Activated CD8-positive, alpha-beta T cell treated with anti-CD3 and anti-CD28 coated beads, Interleukin-2, amount 10 ng/mL, durations not matched to agents 7 days and 5 days (primary cell): ENCODE results near the gene TRPM7. TPM values are rescaled to one million over a fixed set of nuclear protein-coding genes. Genes with fewer than 3 reads are reported as not detected.
"Not testable (repeated sequence)": the region's sequence is repeated elsewhere in the genome, so short reads cannot be mapped to it uniquely, and the experiment has no call there.

ENCODE experiments used
- ATAC-seq: fragments of 150-1000 bp; cut with Tn5 transposase; one replicate; pipeline ENCODE4 v1.10.0; 2021; ENCODE audit warnings: moderate library complexity
- CTCF ChIA-PET: fragments of 350-600 bp; sonication (Branson Sonifier 250); formaldehyde crosslinking; loops from one replicate; lab custom pipeline; 2021; ENCODE audit warnings: antibody characterized with exemption; lab: Charles Lee
- POLR2A ChIA-PET: fragments of 350-600 bp; sonication (Branson Sonifier 250); formaldehyde crosslinking; loops from one replicate; lab custom pipeline; 2021; ENCODE audit warnings: antibody characterized with exemption; lab: Charles Lee
- DNase-seq: peaks from one replicate; pipeline ENCODE4 v3.0.0-alpha.2; 2020
- H3K27ac Mint-ChIP-seq: one replicate; pipeline ENCODE4 v1.8.0; 2021; ENCODE audit warnings: mild to moderate bottlenecking, mixed read lengths
- H3K27me3 Mint-ChIP-seq: one replicate; pipeline ENCODE4 v1.8.0; 2021; ENCODE audit warnings: low read depth, mixed read lengths
- H3K36me3 Mint-ChIP-seq: one replicate; pipeline ENCODE4 v1.8.0; 2021; ENCODE audit warnings: low read depth, mixed read lengths
- H3K4me1 Mint-ChIP-seq: one replicate; pipeline ENCODE4 v1.8.0; 2021; ENCODE audit warnings: low read depth, mixed read lengths
- H3K4me3 Mint-ChIP-seq: one replicate; pipeline ENCODE4 v1.8.0; 2021; ENCODE audit warnings: mild to moderate bottlenecking, mixed read lengths
- H3K9me3 Mint-ChIP-seq: one replicate; pipeline ENCODE4 v1.8.0; 2022; ENCODE audit warnings: mixed read lengths; ENCODE audit not compliant: insufficient read depth
- total RNA-seq, 2 experiments: library from RNA; stranded (reverse); gene quantifications; one replicate each; pipeline ENCODE4 v1.2.3, GENCODE V29; 2021

TRPM7 gene
- total RNA-seq, 2 experiments from 2014 or later: 38.0 to 40.2 TPM

DNA sequence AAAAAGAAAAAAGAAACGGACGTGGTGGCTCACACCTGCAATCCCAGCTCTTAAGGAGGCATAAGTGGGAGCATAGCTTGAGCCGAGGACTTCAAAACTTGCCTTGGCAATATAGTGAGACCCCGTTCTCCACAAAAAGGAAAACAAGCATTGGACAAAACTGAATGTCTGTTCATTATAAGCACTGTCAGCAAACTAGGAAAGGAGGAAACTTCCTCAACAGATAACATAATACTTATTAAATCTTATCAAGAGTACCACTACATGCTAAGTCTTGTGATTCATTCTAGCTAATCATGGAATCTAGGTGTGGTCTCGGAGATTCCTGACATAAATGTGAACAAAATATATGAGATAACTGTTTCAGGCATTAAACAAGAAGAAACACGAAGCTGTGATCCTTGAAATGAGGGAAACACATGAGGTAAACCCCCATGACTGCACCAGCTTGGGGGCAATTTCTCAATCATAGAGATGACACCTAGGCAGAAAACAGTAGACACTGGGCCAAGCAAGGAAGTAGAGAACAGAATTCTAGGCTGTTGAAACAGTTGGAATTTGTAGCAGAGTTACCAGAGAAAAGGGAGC lies 33.3 kb downstream of the TRPM7 start:
- ChIA-PET POLR2A (no interaction called here), CTCF (no interaction called here)
- Mint-ChIP-seq H3K27ac (no peak overlapping the region), H3K4me1 (peaks cover 7% of the 10 kb centered on the region), H3K9me3 (no peaks in the 10 kb centered on the region), H3K36me3 (peaks cover 60% of the 10 kb centered on the region), H3K4me3 (no peak overlapping the region), H3K27me3 (no peaks in the 10 kb centered on the region)
- ATAC-seq: no peak
- DNase-seq: no peak

DNA sequence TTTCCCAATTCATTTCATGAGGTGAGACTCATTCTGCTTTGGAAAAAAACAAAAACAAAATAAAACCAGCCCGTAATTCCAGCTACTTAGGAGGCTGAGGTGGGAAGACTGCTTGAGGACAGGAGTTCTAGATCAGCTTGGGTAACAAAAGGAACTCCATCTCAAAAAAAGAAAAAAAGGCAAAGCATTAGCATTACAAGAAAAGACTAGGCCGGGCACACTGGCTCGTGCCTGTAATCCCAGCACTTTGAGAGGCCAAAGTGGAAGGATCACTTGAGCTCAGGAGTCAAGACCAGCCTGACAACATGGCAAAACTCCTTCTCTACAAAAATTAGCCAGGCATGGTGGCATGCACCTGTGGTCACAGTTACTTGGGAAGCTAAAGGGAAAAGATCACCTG lies 33.9 kb downstream of the TRPM7 start:
- ChIA-PET POLR2A (no interaction called here), CTCF (interaction anchor here (0.6 kb wide), 1 partner anchor 15 kb away, joined by 3 read pairs; no protein-coding TSS in a partner anchor)
- peaks cover 7% of the 10 kb centered on the region for H3K4me1 Mint-ChIP-seq
- no peak overlapping the region for H3K4me3 Mint-ChIP-seq
- H3K27ac Mint-ChIP-seq: no peak overlapping the region
- ATAC-seq (no peak), DNase-seq (no peak)
- H3K36me3 Mint-ChIP-seq: peaks cover 59% of the 10 kb centered on the region
- no peaks in the 10 kb centered on the region for H3K27me3 Mint-ChIP-seq
- no peaks in the 10 kb centered on the region for H3K9me3 Mint-ChIP-seq

DNA sequence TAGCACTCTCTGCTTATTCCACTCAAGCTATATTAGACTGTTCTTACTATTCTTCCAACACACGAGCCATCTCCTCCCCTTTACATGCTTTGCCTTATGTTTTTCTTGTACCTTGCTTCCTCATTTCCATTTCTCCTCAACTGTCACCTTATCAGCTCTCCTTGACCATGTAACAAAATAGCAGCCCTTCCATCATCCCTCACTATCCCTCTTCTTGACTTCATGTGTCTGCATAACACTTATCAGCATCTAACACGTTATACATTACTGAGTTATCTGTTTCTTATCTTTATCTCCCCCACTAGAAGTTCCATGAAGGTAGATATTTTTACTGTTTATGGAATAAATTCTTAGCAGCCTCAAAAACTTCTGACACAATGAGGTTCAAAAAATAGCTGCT lies 45.3 kb downstream of the TRPM7 start:
- Mint-ChIP-seq H3K4me3 (no peak overlapping the region), H3K27ac (peak overlapping the region; percentile 9), H3K36me3 (peaks cover 49% of the 10 kb centered on the region), H3K27me3 (no peaks in the 10 kb centered on the region), H3K9me3 (no peaks in the 10 kb centered on the region), H3K4me1 (no peaks in the 10 kb centered on the region)
- POLR2A ChIA-PET: no interaction called here
- CTCF ChIA-PET: no interaction called here
- no peak for ATAC-seq
- no peak for DNase-seq

DNA sequence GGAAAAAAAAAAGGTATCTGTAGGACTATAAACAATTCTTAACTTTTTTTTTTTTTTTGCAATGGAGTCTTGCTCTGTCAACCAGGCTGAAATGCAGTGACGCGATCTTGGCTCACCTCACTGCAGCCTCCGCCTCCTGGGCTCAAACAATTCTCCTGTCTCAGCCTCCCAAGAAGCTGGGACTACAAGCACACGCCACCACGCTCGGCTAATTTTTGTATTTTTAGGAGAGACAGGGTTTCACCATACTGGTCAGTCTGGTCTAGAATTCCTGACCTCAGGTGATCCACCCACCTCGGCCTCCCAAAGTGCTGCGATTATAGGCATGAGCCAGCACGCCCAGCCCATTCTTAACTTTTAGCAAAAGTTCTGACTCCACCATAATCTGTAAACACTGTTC lies 50.5 kb downstream of the TRPM7 start:
- CTCF ChIA-PET: no interaction called here
- H3K4me3 Mint-ChIP-seq: no peak overlapping the region
- H3K27me3 Mint-ChIP-seq: no peaks in the 10 kb centered on the region
- no peaks in the 10 kb centered on the region for H3K4me1 Mint-ChIP-seq
- peaks cover 39% of the 10 kb centered on the region for H3K36me3 Mint-ChIP-seq
- ATAC-seq: no peak
- POLR2A ChIA-PET: no interaction called here
- H3K27ac Mint-ChIP-seq: no peak overlapping the region
- no peaks in the 10 kb centered on the region for H3K9me3 Mint-ChIP-seq
- DNase-seq: no peak

DNA sequence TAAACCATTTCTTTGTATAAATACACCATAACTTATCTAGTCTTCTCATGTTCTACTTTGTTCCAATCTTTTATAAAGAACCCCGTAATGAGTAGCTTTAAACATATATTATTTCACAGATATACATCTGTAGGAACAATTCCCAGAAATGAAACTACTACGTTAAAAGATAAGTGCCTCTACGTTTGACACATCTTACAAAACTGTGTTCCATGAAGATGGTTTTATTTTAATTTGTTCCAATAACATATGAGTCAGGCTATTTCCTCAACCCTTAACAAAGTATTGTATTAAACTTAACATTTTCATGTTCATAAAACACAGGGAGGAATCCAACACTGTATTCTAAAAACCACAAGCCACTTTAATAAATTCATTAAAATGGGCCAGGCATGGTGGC lies 52.9 kb downstream of the TRPM7 start:
- Mint-ChIP-seq H3K27me3 (no peaks in the 10 kb centered on the region), H3K36me3 (peaks cover 30% of the 10 kb centered on the region), H3K4me1 (no peaks in the 10 kb centered on the region), H3K27ac (no peak overlapping the region), H3K4me3 (no peak overlapping the region), H3K9me3 (no peaks in the 10 kb centered on the region)
- ChIA-PET POLR2A (no interaction called here), CTCF (no interaction called here)
- ATAC-seq: no peak
- DNase-seq: no peak

DNA sequence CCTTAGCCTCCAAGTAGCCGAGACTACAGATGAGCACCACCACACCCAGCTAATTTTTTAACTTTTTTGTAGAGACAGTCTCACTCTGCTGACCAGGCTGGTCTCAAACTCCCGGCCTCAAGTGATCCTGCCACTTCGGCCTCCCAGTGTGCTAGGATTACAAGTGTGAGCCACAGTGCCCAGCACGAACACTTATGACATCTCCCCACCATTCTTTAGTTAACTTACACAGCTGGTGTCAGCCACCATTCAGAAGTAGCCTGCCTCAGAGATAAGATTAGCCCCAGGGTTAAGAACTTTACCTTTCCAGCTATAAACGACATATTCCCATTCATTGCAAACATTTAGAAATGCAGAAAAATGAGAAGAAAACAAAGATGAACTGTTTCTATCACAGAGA lies 58.2 kb downstream of the TRPM7 start:
- ChIA-PET POLR2A (no interaction called here), CTCF (interaction anchor here (0.7 kb wide), 1 partner anchor 263 kb away, joined by 3 read pairs; no protein-coding TSS in a partner anchor)
- no peaks in the 10 kb centered on the region for H3K4me1 Mint-ChIP-seq
- no peaks in the 10 kb centered on the region for H3K27me3 Mint-ChIP-seq
- no peaks in the 10 kb centered on the region for H3K9me3 Mint-ChIP-seq
- ATAC-seq (no peak), DNase-seq (no peak)
- H3K27ac Mint-ChIP-seq: no peak overlapping the region
- peaks cover 27% of the 10 kb centered on the region for H3K36me3 Mint-ChIP-seq
- H3K4me3 Mint-ChIP-seq: no peak overlapping the region

DNA sequence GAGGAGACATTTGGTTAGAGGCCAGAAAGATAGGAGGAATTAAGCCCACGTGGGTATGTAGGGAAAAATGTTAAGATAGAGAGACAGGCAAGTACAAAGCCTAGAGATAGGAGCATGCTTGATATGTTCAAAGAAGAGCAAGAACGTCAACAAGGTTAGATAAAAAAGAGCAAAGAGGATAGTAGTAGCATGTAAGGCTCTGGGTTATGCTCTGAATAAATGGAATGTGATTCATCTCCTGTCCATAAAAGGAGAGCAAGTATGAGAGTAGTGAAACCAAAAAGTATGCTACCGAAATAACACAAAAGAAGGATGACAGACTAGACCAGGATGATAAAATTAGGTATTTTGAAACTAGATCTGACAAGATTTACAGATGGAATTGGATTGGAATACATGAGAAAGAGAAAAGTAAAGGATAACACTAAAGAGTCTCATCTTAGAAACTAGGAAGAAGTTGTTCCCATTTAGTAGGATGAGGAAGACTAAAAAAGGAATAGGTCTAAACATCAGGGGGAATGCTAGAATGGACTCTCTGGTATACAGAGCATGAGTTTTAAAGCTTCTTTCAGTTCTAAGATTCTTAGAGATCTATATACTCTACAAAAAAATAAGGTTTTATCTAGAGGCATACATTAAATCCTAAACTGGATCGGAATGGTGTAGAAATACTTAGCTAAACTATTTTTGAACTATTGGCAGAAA lies 59.1 kb downstream of the TRPM7 start:
- H3K9me3 Mint-ChIP-seq: no peaks in the 10 kb centered on the region
- POLR2A ChIA-PET: no interaction called here
- peaks cover 27% of the 10 kb centered on the region for H3K36me3 Mint-ChIP-seq
- CTCF ChIA-PET: interaction anchor here (0.7 kb wide), 1 partner anchor 262 kb away, joined by 3 read pairs; no protein-coding TSS in a partner anchor
- DNase-seq (no peak), ATAC-seq (no peak)
- no peaks in the 10 kb centered on the region for H3K4me1 Mint-ChIP-seq
- H3K27ac Mint-ChIP-seq: no peak overlapping the region
- H3K27me3 Mint-ChIP-seq: no peaks in the 10 kb centered on the region
- H3K4me3 Mint-ChIP-seq: no peak overlapping the region

DNA sequence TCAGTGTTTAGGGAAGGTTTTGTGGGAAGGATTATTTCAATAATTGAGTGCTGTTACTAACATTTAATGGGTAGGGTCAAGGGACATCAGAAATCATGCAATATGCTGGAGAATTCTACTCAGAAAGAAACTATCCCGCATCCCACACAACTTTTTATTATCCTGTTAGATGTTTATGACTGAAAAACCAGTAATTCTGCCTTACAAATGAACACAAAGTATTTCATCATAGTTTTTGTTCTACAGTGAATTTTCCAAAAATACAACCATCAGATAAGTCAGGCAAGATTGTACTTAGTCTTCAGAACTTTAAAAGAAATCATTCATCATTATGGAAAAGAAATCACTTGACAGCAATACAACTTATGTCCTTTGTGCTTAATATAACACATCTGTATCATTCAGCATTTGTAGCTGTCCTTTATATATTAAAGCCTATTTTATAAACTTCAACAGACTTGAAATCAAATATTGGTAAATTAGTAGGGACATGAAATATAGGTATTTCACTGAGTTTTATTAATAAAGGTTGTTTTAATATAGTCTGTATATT lies 61.9 kb downstream of the TRPM7 start:
- Mint-ChIP-seq H3K4me3 (no peak overlapping the region), H3K4me1 (no peaks in the 10 kb centered on the region), H3K27ac (no peak overlapping the region), H3K9me3 (no peaks in the 10 kb centered on the region), H3K36me3 (peaks cover 29% of the 10 kb centered on the region), H3K27me3 (no peaks in the 10 kb centered on the region)
- ChIA-PET CTCF (interaction anchor here (1.4 kb wide), 1 partner anchor 26 kb away, joined by 3 read pairs; no protein-coding TSS in a partner anchor), POLR2A (no interaction called here)
- DNase-seq (no peak), ATAC-seq (no peak)

DNA sequence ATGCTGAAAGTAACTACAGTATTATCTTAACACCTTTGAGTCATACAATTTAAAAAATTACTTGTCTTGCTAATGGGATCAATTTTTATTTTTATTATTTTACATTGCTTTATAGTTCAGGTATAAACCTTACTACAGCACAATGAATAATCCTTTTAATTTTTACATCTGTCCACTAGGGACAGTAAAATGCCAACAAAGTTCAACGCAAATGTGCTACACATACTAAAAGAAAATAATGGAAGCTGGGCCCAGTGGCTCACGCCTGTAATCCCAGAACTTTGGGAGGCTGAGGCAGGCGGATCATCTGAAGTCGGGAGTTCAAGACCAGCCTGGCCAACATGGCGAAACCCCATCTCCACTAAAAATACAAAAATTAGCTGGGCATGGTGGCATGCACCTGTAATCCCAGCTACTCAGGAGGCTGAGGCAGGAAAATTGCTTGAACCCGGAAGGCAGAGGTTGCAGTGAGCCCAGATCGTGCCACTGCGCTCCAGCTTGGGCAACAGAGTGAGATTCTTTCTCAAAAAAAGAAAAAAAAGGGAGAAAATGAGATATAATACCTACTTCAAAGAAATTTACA lies 64.1 kb downstream of the TRPM7 start:
- not testable (repeated sequence) for H3K27me3 Mint-ChIP-seq, H3K27ac Mint-ChIP-seq, H3K4me3 Mint-ChIP-seq, H3K4me1 Mint-ChIP-seq, DNase-seq, ATAC-seq, H3K9me3 Mint-ChIP-seq
- peaks cover 29% of the 10 kb centered on the region for H3K36me3 Mint-ChIP-seq
- ChIA-PET CTCF (interaction anchor here (0.7 to 1.3 kb wide), 7 partner anchors 10 to 124 kb away, joined by 3 to 5 read pairs (median 3); no protein-coding TSS in a partner anchor), POLR2A (interaction anchor here (0.6 kb wide), 2 partner anchors 91 to 253 kb away, joined by 3 read pairs; no protein-coding TSS in a partner anchor)

DNA sequence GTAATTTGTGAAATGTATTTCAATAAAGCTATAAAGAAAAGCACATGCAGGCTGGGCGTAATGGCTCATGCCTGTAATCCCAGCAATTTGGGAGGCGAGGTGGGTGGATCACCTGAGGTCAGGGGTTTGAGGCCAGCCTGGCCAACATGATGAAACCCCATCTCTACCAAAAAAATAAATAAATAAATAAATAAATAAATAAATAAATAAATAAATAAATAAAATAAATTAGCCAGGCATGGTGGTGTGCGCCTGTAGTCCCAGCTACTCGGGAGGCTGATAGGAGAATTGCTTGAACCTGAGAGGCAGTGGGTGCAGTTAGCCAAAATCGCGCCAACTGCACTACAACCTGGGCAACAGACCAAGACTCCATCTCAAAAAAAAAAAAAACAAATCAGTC lies 69.6 kb downstream of the TRPM7 start:
- ATAC-seq, H3K4me1 Mint-ChIP-seq, H3K27ac Mint-ChIP-seq, DNase-seq, H3K27me3 Mint-ChIP-seq, H3K4me3 Mint-ChIP-seq, H3K9me3 Mint-ChIP-seq, POLR2A ChIA-PET: not testable (repeated sequence)
- CTCF ChIA-PET: interaction anchor here (1.0 kb wide), 1 partner anchor 260 kb away, joined by 3 read pairs; no protein-coding TSS in a partner anchor
- peaks cover 27% of the 10 kb centered on the region for H3K36me3 Mint-ChIP-seq

DNA sequence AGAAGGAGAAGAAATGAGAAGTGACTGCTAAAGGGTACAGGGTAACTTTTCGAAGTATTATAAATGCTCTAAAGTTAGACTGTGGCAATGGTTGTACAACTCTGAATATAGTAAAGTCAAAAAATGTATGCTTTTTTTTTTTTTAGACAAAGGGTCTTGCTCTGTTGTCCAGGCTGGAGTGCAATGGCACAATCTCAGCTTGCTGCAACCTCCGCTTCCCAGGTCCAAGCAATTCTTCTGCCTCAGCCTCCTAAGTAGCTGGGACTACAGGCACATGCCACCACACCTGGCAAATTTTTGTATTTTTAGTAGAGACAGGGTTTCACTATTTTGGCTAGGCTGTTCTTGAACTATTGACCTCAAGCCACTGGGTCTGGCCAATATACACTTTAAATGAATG lies 70.0 kb downstream of the TRPM7 start:
- ATAC-seq, H3K9me3 Mint-ChIP-seq, H3K4me1 Mint-ChIP-seq, POLR2A ChIA-PET, H3K4me3 Mint-ChIP-seq, H3K27ac Mint-ChIP-seq, DNase-seq, H3K27me3 Mint-ChIP-seq: not testable (repeated sequence)
- peaks cover 31% of the 10 kb centered on the region for H3K36me3 Mint-ChIP-seq
- CTCF ChIA-PET: interaction anchor here (1.0 kb wide), 1 partner anchor 260 kb away, joined by 3 read pairs; no protein-coding TSS in a partner anchor

DNA sequence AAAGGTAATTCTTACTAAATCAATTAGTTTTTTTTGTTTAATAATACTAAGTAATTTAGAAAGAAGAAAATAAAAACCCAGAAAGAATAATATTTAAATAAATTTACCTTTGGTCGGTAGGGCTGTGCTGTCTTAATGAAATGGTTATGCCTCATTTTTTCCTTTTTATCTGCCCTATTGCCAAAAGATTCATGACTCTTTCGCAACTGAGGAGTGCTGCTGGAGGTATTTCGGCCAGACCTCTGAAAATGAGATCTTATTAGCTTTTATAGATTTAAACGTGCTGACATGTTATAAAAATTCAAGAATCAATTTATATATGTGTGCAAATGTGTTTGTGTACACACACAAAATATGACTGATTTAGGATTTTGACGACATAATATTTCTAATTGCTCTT lies 73.0 kb downstream of the TRPM7 start:
- Mint-ChIP-seq H3K4me1 (no peaks in the 10 kb centered on the region), H3K27ac (no peak overlapping the region), H3K4me3 (no peak overlapping the region), H3K27me3 (no peaks in the 10 kb centered on the region), H3K36me3 (peaks cover 40% of the 10 kb centered on the region), H3K9me3 (no peaks in the 10 kb centered on the region)
- ChIA-PET POLR2A (no interaction called here), CTCF (no interaction called here)
- DNase-seq (no peak), ATAC-seq (no peak)
